ENCODE measurements around the gene ATL1. TPM values are rescaled to one million over a fixed set of nuclear protein-coding genes. Genes with fewer than 3 reads are reported as not detected.

The ATL1 gene
- total and polyA plus RNA-seq, 2 of the 13 experiments (the other 11 are each of a cell fraction or from before 2014, with no cell fraction given), result 0.60 to 0.65 TPM

DNA sequence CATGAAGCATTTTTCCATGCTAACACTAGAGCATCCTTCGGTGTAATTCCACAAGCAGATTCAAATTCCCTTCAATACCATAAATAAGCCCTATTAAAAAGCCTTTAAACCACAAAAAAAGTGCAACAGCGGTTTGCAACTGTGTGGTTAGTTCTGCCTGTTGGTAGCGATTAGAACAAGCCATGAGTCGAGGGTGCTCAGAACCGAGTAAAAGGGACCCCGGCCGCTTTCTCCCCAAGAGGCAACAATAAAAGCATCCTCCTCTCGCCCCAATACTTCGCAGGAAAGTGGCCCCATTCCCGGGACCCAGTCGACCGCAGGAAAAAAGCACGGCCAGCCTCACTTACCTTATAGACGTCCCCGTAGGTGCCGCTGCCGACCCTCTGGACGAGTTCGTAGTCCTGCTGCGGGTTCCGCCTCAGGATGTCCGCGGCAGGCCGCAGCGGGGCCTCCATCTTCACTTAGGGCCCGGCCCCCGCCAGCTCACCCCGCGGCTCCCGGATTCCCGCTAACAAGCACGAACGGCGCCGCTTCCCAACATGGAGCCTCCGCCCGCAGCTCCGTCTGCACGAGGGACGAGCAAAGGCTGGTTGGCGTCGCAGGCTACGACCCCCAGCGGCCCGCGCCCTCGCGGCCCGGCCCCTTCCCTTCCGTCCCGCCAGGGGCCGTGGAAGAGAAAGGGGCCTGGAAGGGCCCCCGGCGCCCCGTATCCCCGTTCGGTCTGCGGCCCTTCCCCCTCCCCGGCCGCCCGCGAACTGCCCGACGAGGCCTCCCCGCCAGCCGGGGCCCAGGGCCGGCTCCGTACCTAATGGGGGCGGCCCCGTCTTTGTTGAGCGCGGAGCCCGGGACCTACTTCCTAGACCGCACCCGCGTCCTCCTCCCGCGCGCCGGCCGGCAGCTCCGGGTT lies 28.1 kb upstream of the ATL1 start (continued):
- TF ChIP-seq, protein P1, sequence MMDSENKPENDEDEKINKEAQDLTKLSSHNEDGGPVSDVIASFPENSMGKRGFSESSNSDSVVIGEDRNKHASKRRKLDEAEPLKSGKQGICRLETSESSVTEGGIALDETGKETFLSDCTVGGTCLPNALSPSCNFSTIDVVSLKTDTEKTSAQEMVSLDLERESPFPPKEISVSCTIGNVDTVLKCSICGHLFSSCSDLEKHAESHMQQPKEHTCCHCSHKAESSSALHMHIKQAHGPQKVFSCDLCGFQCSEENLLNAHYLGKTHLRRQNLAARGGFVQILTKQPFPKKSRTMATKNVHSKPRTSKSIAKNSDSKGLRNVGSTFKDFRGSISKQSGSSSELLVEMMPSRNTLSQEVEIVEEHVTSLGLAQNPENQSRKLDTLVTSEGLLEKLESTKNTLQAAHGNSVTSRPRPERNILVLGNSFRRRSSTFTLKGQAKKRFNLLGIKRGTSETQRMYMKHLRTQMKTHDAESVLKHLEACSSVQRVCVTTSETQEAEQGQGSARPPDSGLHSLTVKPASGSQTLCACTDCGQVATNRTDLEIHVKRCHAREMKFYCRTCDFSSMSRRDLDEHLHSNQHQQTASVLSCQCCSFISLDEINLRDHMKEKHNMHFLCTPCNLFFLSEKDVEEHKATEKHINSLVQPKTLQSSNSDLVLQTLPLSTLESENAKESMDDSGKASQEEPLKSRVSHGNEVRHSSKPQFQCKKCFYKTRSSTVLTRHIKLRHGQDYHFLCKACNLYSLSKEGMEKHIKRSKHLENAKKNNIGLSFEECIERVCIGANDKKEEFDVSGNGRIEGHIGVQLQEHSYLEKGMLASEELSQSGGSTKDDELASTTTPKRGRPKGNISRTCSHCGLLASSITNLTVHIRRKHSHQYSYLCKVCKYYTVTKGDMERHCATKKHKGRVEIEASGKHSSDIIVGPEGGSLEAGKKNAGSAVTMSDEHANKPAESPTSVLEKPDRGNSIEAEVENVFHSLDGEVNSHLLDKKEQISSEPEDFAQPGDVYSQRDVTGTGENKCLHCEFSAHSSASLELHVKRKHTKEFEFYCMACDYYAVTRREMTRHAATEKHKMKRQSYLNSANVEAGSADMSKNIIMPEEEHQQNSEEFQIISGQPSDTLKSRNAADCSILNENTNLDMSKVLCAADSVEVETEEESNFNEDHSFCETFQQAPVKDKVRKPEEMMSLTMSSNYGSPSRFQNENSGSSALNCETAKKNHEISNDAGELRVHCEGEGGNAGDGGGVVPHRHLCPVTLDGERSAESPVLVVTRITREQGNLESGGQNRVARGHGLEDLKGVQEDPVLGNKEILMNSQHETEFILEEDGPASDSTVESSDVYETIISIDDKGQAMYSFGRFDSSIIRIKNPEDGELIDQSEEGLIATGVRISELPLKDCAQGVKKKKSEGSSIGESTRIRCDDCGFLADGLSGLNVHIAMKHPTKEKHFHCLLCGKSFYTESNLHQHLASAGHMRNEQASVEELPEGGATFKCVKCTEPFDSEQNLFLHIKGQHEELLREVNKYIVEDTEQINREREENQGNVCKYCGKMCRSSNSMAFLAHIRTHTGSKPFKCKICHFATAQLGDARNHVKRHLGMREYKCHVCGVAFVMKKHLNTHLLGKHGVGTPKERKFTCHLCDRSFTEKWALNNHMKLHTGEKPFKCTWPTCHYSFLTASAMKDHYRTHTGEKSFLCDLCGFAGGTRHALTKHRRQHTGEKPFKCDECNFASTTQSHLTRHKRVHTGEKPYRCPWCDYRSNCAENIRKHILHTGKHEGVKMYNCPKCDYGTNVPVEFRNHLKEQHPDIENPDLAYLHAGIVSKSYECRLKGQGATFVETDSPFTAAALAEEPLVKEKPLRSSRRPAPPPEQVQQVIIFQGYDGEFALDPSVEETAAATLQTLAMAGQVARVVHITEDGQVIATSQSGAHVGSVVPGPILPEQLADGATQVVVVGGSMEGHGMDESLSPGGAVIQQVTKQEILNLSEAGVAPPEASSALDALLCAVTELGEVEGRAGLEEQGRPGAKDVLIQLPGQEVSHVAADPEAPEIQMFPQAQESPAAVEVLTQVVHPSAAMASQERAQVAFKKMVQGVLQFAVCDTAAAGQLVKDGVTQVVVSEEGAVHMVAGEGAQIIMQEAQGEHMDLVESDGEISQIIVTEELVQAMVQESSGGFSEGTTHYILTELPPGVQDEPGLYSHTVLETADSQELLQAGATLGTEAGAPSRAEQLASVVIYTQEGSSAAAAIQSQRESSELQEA (CRISPR knock-in tag; IDR thresholded peaks at IDR 0.05; ENCODE audit: not compliant biosample characterization), result peak; percentile 19
- TF ChIP-seq, protein P2, sequence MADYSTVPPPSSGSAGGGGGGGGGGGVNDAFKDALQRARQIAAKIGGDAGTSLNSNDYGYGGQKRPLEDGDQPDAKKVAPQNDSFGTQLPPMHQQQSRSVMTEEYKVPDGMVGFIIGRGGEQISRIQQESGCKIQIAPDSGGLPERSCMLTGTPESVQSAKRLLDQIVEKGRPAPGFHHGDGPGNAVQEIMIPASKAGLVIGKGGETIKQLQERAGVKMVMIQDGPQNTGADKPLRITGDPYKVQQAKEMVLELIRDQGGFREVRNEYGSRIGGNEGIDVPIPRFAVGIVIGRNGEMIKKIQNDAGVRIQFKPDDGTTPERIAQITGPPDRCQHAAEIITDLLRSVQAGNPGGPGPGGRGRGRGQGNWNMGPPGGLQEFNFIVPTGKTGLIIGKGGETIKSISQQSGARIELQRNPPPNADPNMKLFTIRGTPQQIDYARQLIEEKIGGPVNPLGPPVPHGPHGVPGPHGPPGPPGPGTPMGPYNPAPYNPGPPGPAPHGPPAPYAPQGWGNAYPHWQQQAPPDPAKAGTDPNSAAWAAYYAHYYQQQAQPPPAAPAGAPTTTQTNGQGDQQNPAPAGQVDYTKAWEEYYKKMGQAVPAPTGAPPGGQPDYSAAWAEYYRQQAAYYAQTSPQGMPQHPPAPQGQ (CRISPR knock-in tag; IDR thresholded peaks at IDR 0.05; ENCODE audit: borderline replicate concordance), result no peak
- peak; percentile 92; the same call in 1 of the 2 replicates for TF ChIP-seq YEATS4 (CRISPR knock-in tag; IDR thresholded peaks at IDR 0.05; ENCODE audit: borderline replicate concordance)
- no peak for TF ChIP-seq MYC (CRISPR knock-in tag; IDR thresholded peaks at IDR 0.05; ENCODE audit: borderline replicate concordance)
- no peak for TF ChIP-seq FOSL1 (CRISPR knock-in tag; IDR thresholded peaks at IDR 0.05; ENCODE audit: borderline replicate concordance)
- no peak for TF ChIP-seq HDAC2 (CRISPR knock-in tag; IDR thresholded peaks at IDR 0.05)
- TF ChIP-seq, protein P3, sequence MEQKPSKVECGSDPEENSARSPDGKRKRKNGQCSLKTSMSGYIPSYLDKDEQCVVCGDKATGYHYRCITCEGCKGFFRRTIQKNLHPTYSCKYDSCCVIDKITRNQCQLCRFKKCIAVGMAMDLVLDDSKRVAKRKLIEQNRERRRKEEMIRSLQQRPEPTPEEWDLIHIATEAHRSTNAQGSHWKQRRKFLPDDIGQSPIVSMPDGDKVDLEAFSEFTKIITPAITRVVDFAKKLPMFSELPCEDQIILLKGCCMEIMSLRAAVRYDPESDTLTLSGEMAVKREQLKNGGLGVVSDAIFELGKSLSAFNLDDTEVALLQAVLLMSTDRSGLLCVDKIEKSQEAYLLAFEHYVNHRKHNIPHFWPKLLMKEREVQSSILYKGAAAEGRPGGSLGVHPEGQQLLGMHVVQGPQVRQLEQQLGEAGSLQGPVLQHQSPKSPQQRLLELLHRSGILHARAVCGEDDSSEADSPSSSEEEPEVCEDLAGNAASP (CRISPR knock-in tag; IDR thresholded peaks at IDR 0.05; ENCODE audit: borderline replicate concordance), result no peak
- peak; percentile 2; the same call in 1 of the 2 replicates for TF ChIP-seq ESRRA (CRISPR knock-in tag; IDR thresholded peaks at IDR 0.05; ENCODE audit: low read depth)
- no peak for TF ChIP-seq HCFC1 (IDR thresholded peaks at IDR 0.05; ENCODE audit: low read depth, low read length)
- TF ChIP-seq ZNF891 (CRISPR knock-in tag; IDR thresholded peaks at IDR 0.05), result 0 out of 2 replicates have a peak, but pooled peaks have one; percentile 13
- TF ChIP-seq SOX13 (IDR thresholded peaks at IDR 0.05), result no peak
- peak in 1 of 2 experiments; percentile 17; a peak in 1 of 4 replicates for TF ChIP-seq SOX13 (CRISPR knock-in tag; conservative IDR thresholded peaks at IDR 0.05 in 1 of 2, IDR thresholded peaks at IDR 0.05 in 1 of 2)
- TF ChIP-seq ZNF124 (CRISPR knock-in tag; IDR thresholded peaks at IDR 0.05), result no peak
- no peak for TF ChIP-seq CENPT (CRISPR knock-in tag; IDR thresholded peaks at IDR 0.05; ENCODE audit: low read depth)
- TF ChIP-seq MEIS1 (CRISPR knock-in tag; IDR thresholded peaks at IDR 0.05; ENCODE audit: borderline replicate concordance), result no peak
- TF ChIP-seq AGO2 (optimal IDR thresholded peaks at IDR 0.05; ENCODE audit: low read depth, low read length), result peak; percentile 34
- no peak for TF ChIP-seq ZNF20 (CRISPR knock-in tag; IDR thresholded peaks at IDR 0.05)

All from HepG2 (cell line).